Neural cell (in vitro differentiated cells): ENCODE measurements around the gene RHOH. TPM values are rescaled to one million over a fixed set of nuclear protein-coding genes. Genes with fewer than 3 reads are reported as not detected.
"Not testable (repeated sequence)": the region's sequence is repeated elsewhere in the genome, so short reads cannot be mapped to it uniquely, and the experiment has no call there.

Experiments used
- H2AFZ ChIP-seq: fragments of 200-600, 300-800 bp; sonication (generic), shearing (Covaris generic); 2 replicates; pipeline ENCODE4 v1.6.0; 2014; ENCODE audit warnings: low read depth, mild to moderate bottlenecking, antibody characterized with exemption, low read length, moderate library complexity
- H3F3A ChIP-seq: fragments of 200-600 bp; shearing (Covaris generic); 2 replicates; pipeline ENCODE4 v1.6.1; 2016; ENCODE audit warnings: mild to moderate bottlenecking, moderate library complexity, mixed read lengths, antibody characterized with exemption, low read length; ENCODE audit not compliant: insufficient read depth, poor library complexity, severe bottlenecking
- H3K27ac ChIP-seq: fragments of 200-600, 300-800 bp; sonication (generic), shearing (Covaris generic); 2 replicates; pipeline ENCODE4 v1.5.1; 2014; ENCODE audit warnings: mild to moderate bottlenecking, low read length, moderate library complexity
- H3K27me3 ChIP-seq: fragments of 300-800, 200-600 bp; sonication (generic), shearing (Covaris generic); 2 replicates; pipeline ENCODE4 v1.6.0; 2014; ENCODE audit warnings: mild to moderate bottlenecking, low read depth, low read length, moderate library complexity; ENCODE audit not compliant: insufficient read depth
- H3K36me3 ChIP-seq: fragments of 300-800, 200-600 bp; sonication (generic), shearing (Covaris generic); 2 replicates; pipeline ENCODE4 v1.5.1; 2014; ENCODE audit warnings: mild to moderate bottlenecking, antibody characterized with exemption, low read length, moderate library complexity; ENCODE audit not compliant: insufficient read depth
- H3K4me2 ChIP-seq: fragments of 300-800, 200-600 bp; sonication (generic), shearing (Covaris generic); 2 replicates; pipeline ENCODE4 v1.6.0; 2014; ENCODE audit warnings: mild to moderate bottlenecking, low read length
- H3K4me3 ChIP-seq: fragments of 300-800, 200-600 bp; sonication (generic), shearing (Covaris generic); 2 replicates; pipeline ENCODE4 v1.5.1; 2014; ENCODE audit warnings: mild to moderate bottlenecking, low read length, moderate library complexity
- H3K79me2 ChIP-seq: fragments of 200-600 bp; shearing (Covaris generic); replicated peaks from 2 replicates; pipeline ENCODE4 v1.6.0; 2014; ENCODE audit warnings: mild to moderate bottlenecking, low read length, moderate library complexity; ENCODE audit not compliant: insufficient read depth
- H3K9ac ChIP-seq: fragments of 300-800, 200-600 bp; sonication (generic), shearing (Covaris generic); 2 replicates; pipeline ENCODE4 v1.6.1; 2016; ENCODE audit warnings: mild to moderate bottlenecking, low read length, mixed read lengths
- H3K9me2 ChIP-seq: fragments of 200-600 bp; shearing (Covaris generic); 2 replicates; pipeline ENCODE4 v1.6.1; 2016; ENCODE audit warnings: mild to moderate bottlenecking, low read length, mixed read lengths; ENCODE audit not compliant: insufficient read depth
- H3K9me3 ChIP-seq: fragments of 200-600, 300-800 bp; sonication (generic), shearing (Covaris generic); 2 replicates; pipeline ENCODE4 v1.6.1; 2016; ENCODE audit warnings: mild to moderate bottlenecking, mixed run types, low read length, moderate library complexity, mixed read lengths
- H4K20me1 ChIP-seq: fragments of 200-600 bp; shearing (Covaris generic); 2 replicates; pipeline ENCODE4 v1.6.1; 2016; ENCODE audit warnings: mild to moderate bottlenecking, mixed run types; ENCODE audit not compliant: insufficient read depth
- CTCF ChIP-seq: fragments of 450-650 bp; IDR thresholded peaks from 2 replicates; pipeline ENCODE4 v1.5.1; 2014; ENCODE audit warnings: antibody characterized with exemption, mild to moderate bottlenecking, moderate library complexity; ENCODE audit not compliant: poor library complexity, severe bottlenecking
- EP300 ChIP-seq: fragments of 450-650 bp; conservative IDR thresholded peaks from 2 replicates; pipeline ENCODE4 v1.6.1; 2014; ENCODE audit warnings: antibody characterized with exemption, mild to moderate bottlenecking, moderate library complexity; ENCODE audit not compliant: poor library complexity, severe bottlenecking
- EZH2 ChIP-seq: fragments of 200-600, 300-800 bp; shearing (Covaris generic), sonication (generic); IDR thresholded peaks from 2 replicates; pipeline ENCODE4 v1.6.1; 2014; ENCODE audit warnings: antibody characterized with exemption, low read length, borderline replicate concordance, mild to moderate bottlenecking; ENCODE audit not compliant: insufficient read depth, poor library complexity, severe bottlenecking
- MXI1 ChIP-seq: fragments of 450-650 bp; conservative IDR thresholded peaks from 2 replicates; pipeline ENCODE4 v1.6.1; 2014; ENCODE audit warnings: antibody characterized with exemption, mild to moderate bottlenecking; ENCODE audit not compliant: poor library complexity, severe bottlenecking
- POLR2AphosphoS5 ChIP-seq: IDR thresholded peaks from 2 replicates; pipeline ENCODE4 v1.6.1; 2012
- RAD21 ChIP-seq: fragments of 450-650 bp; conservative IDR thresholded peaks from 2 replicates; pipeline ENCODE4 v1.6.1; 2014; ENCODE audit warnings: antibody characterized with exemption, mild to moderate bottlenecking, moderate library complexity
- REST ChIP-seq: IDR thresholded peaks from 2 replicates; pipeline ENCODE4 v1.6.1; 2012; ENCODE audit warnings: borderline replicate concordance
- SMC3 ChIP-seq: fragments of 450-650 bp; conservative IDR thresholded peaks from 2 replicates; pipeline ENCODE4 v1.6.1; 2014; ENCODE audit warnings: antibody characterized with exemption, mild to moderate bottlenecking, moderate library complexity; ENCODE audit not compliant: poor library complexity
- TAF1 ChIP-seq: IDR thresholded peaks from 2 replicates; pipeline ENCODE4 v1.6.1; 2012; ENCODE audit warnings: low read depth
- polyA plus RNA-seq: library from polyadenylated mRNA; depleted of rRNA; stranded (reverse); fragments of >200 nt; gene quantifications from 2 replicates; pipeline ENCODE4 v1.2.3, GENCODE V29; 2014

RHOH gene
- polyA plus RNA-seq, 1 donor from 2014 or later = not detected

GRCh38 chr4:40281913-40282312 lies 85.1 kb downstream of the RHOH start:
- Histone ChIP-seq H3K9me3 (no peaks in the 10 kb centered on the region), H3K9ac (no peak overlapping the region), H3K79me2 (no peaks in the 10 kb centered on the region), H3K27me3 (no peaks in the 10 kb centered on the region), H3K36me3 (no peaks in the 10 kb centered on the region), H3K27ac (no peak overlapping the region), H3K9me2 (no peaks in the 10 kb centered on the region), H4K20me1 (no peaks in the 10 kb centered on the region), H2AFZ (no peak overlapping the region), H3F3A (no peaks in the 10 kb centered on the region), H3K4me2 (no peak overlapping the region), H3K4me3 (no peak overlapping the region)
- TF ChIP-seq SMC3 (no peak), CTCF (no peak), TAF1 (no peak), REST (no peak), POLR2AphosphoS5 (no peak), EZH2 (no peak), EP300 (no peak), RAD21 (no peak), MXI1 (no peak)

- not testable (repeated sequence) for H3K27me3 ChIP-seq, H3K27ac ChIP-seq, H3K9ac ChIP-seq, H3K4me3 ChIP-seq, H3K79me2 ChIP-seq, H3K36me3 ChIP-seq, H4K20me1 ChIP-seq, H3K9me2 ChIP-seq, H2AFZ ChIP-seq, H3K4me2 ChIP-seq, H3K9me3 ChIP-seq, H3F3A ChIP-seq
Measured at GRCh38 chr4:40282857-40283256, 86.0 kb downstream of the RHOH start.

- no peaks in the 10 kb centered on the region for H4K20me1 ChIP-seq
- H3K9me2 ChIP-seq = no peaks in the 10 kb centered on the region
- H2AFZ ChIP-seq = no peak overlapping the region
- H3K9ac ChIP-seq = no peak overlapping the region
- no peak for TF ChIP-seq CTCF
- no peak for TF ChIP-seq RAD21
- no peak for TF ChIP-seq POLR2AphosphoS5
- no peak for TF ChIP-seq EZH2
- TF ChIP-seq REST = no peak
- no peak for TF ChIP-seq SMC3
- no peak for TF ChIP-seq EP300
- TF ChIP-seq TAF1 = no peak
- no peak for TF ChIP-seq MXI1
- no peak overlapping the region for H3K27ac ChIP-seq
- H3K4me3 ChIP-seq = no peak overlapping the region
- H3K27me3 ChIP-seq = no peaks in the 10 kb centered on the region
- no peak overlapping the region for H3K4me2 ChIP-seq
- H3K9me3 ChIP-seq = no peaks in the 10 kb centered on the region
- no peaks in the 10 kb centered on the region for H3K36me3 ChIP-seq
- no peaks in the 10 kb centered on the region for H3K79me2 ChIP-seq
- H3F3A ChIP-seq = no peaks in the 10 kb centered on the region
Measured at GRCh38 chr4:40283413-40283812, 86.6 kb downstream of the RHOH start.
